ENCODE data around the gene ODF2. TPM values are rescaled to one million over a fixed set of nuclear protein-coding genes. Genes with fewer than 3 reads are reported as not detected.

Gene ODF2
- total and polyA plus RNA-seq, 11 donors: 8.0 to 25.5 (median 13.7) TPM

DNA sequence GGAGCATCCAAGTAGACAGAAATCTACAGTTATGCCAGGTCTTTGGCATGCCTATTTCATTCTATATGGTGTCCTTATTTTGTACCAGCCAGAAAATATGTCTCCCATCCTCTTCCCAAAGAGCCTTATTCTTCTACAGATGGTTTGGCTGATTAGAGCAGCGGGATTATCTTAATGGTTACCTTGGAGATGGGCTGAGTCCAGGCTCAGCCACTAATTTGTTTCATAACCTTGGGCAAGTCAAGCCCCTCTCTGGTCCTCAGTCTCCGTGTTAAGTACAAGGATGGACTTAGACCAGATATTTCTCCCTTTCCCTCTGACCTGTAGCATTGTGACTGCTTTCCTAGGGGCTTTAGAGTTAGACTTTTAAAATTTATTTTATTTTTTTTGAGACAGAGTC is 37.6 kb downstream of the ODF2 start:
- DNase-seq (no peak), ATAC-seq (no peak)
- TF ChIP-seq, protein P1, sequence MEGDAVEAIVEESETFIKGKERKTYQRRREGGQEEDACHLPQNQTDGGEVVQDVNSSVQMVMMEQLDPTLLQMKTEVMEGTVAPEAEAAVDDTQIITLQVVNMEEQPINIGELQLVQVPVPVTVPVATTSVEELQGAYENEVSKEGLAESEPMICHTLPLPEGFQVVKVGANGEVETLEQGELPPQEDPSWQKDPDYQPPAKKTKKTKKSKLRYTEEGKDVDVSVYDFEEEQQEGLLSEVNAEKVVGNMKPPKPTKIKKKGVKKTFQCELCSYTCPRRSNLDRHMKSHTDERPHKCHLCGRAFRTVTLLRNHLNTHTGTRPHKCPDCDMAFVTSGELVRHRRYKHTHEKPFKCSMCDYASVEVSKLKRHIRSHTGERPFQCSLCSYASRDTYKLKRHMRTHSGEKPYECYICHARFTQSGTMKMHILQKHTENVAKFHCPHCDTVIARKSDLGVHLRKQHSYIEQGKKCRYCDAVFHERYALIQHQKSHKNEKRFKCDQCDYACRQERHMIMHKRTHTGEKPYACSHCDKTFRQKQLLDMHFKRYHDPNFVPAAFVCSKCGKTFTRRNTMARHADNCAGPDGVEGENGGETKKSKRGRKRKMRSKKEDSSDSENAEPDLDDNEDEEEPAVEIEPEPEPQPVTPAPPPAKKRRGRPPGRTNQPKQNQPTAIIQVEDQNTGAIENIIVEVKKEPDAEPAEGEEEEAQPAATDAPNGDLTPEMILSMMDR (IDR thresholded peaks at IDR 0.05): no peak
- no peak for TF ChIP-seq POLR2A (IDR thresholded peaks at IDR 0.05)
- Histone ChIP-seq H3K27me3 (no peaks in the 10 kb centered on the region), H3K27ac (no peak overlapping the region), H3K36me3 (peaks cover 0 to 93% (median 84%) of the 10 kb centered on the region in 9 donors), H3K4me3 (no peak overlapping the region), H3K4me1 (peaks cover 0 to 16% (median 9%) of the 10 kb centered on the region in 12 donors), H3K9me3 (no peaks in the 10 kb centered on the region)
- intact Hi-C loops (cut with DNase I): no loop called here
- WGBS, 4 donors: 88 to 93% (median 93%) methylated on average over 2 of the region's 2 CpGs

DNA sequence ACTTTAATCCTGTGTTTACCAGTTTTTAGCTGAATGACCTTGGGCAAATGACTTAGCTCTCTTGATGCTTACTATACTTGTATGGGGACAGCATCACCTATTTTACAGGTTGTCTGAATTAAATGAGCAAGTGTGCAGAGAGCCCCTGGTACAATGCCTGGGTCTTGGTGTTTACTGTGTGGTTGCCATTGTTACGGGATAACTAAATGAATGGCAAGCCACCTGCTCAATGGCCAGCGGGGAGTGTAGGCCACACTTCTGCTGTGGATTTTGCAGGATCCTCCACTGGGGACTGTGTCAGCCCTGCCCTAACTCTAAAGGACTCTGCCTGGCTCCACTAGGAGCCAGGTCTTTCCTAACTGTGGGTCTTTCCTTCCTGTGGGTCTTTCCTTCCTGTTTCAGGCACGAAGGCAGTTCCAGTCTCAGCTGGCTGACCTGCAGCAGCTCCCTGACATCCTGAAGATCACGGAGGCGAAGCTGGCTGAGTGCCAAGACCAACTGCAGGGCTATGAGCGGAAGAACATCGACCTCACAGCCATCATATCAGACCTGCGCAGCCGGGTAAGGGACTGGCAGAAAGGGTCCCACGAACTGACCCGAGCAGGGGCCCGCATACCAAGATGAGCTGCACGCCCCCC is 38.4 kb downstream of the ODF2 start:
- ATAC-seq (peak; percentile 48 to 80 (median 62)), DNase-seq (peak; percentile 63 to 76 (median 67))
- intact Hi-C loops (cut with DNase I): no loop called here
- Histone ChIP-seq H3K27ac (no peak overlapping the region), H3K4me3 (no peak overlapping the region), H3K9me3 (no peaks in the 10 kb centered on the region), H3K4me1 (peaks cover 0 to 16% (median 9%) of the 10 kb centered on the region in 12 donors), H3K36me3 (peaks cover 0 to 93% (median 84%) of the 10 kb centered on the region in 9 donors), H3K27me3 (no peaks in the 10 kb centered on the region)
- WGBS, 4 donors: 30 to 44% (median 34%) methylated on average over 9 to 13 of the region's 13 CpGs
- TF ChIP-seq, protein P1 (IDR thresholded peaks at IDR 0.05): no peak
- TF ChIP-seq POLR2A (IDR thresholded peaks at IDR 0.05): no peak

DNA sequence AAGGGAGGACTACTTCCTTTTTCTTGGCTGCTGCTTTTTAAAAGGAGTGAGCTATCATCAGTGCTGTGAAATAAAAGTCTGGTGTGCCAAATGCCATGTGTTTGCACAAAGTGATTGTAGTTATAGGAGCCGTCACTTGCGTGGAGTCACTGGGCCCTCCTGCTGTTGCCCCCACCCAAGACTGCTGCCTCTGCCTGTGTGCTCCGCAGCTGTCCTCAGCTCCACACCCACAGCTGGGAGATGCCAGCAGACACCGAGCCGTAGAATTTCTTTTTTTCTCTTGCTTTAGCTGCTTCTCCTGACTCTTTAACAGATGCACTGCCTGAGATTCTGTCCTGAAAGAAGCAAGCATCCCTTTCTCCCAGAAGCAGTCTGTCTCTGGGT is 38.9 kb downstream of the ODF2 start:
- H3K4me1 ChIP-seq: peaks cover 0 to 16% (median 9%) of the 10 kb centered on the region in 12 donors
- TF ChIP-seq, protein P1 (IDR thresholded peaks at IDR 0.05): no peak
- TF ChIP-seq POLR2A (IDR thresholded peaks at IDR 0.05): no peak
- peaks cover 0 to 94% (median 84%) of the 10 kb centered on the region in 9 donors for H3K36me3 ChIP-seq
- intact Hi-C loops (cut with DNase I): no loop called here
- WGBS, 4 donors: 50 to 73% (median 59%) methylated on average over 5 of the region's 5 CpGs
- no peak overlapping the region for H3K4me3 ChIP-seq
- peak in 2 of 4 donors; percentile 40 to 47 for ATAC-seq
- H3K27me3 ChIP-seq: no peaks in the 10 kb centered on the region
- H3K27ac ChIP-seq: peak overlapping the region in 1 of 12 donors; percentile 5
- DNase-seq: no peak
- H3K9me3 ChIP-seq: no peaks in the 10 kb centered on the region

DNA sequence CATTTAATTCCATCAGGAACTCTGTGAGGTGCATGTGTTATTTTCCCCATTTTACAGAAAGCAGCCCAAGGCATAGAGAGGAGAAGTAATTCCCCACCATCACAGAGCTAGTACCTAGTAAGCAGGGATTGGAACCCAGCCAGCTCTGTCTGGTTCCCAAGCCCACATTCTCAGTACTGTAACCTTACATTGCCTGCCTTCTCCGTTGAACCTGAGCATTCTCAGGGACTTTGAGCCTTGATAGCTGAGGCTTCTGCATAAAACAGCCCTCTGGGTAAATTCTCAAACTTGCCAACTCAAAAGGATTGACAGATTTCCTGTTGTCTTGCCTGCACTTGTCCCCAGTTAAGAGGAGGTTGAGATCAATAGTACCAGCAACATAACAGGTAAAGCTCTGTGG is 39.5 kb downstream of the ODF2 start:
- no peak for DNase-seq
- WGBS, 4 donors: 55 to 66% (median 62%) methylated on average over 1 of the region's 1 CpG

More for the DNA sequence above, 39.5 kb downstream of the ODF2 start:
- H3K27ac ChIP-seq: no peak overlapping the region
- H3K4me3 ChIP-seq: no peak overlapping the region
- no peaks in the 10 kb centered on the region for H3K27me3 ChIP-seq
- H3K9me3 ChIP-seq: no peaks in the 10 kb centered on the region
- no peak for ATAC-seq
- TF ChIP-seq, protein P1 (IDR thresholded peaks at IDR 0.05): no peak
- TF ChIP-seq POLR2A (IDR thresholded peaks at IDR 0.05): no peak
- peaks cover 0 to 94% (median 84%) of the 10 kb centered on the region in 9 donors for H3K36me3 ChIP-seq
- peaks cover 0 to 16% (median 9%) of the 10 kb centered on the region in 12 donors for H3K4me1 ChIP-seq
- intact Hi-C loops (cut with DNase I): no loop called here

Data from heart left ventricle (tissue), 16 donors.